HG03442 (cell line): Measurements from ENCODE around the gene VPS39.

ENCODE experiments used
- ATAC-seq: cut with Tn5 transposase; IDR thresholded peaks from one replicate; pipeline ENCODE4 v1.9.1; 2021; ENCODE audit warnings: mild to moderate bottlenecking, moderate library complexity; ENCODE audit not compliant: unreplicated experiment

The VPS39 gene

DNA sequence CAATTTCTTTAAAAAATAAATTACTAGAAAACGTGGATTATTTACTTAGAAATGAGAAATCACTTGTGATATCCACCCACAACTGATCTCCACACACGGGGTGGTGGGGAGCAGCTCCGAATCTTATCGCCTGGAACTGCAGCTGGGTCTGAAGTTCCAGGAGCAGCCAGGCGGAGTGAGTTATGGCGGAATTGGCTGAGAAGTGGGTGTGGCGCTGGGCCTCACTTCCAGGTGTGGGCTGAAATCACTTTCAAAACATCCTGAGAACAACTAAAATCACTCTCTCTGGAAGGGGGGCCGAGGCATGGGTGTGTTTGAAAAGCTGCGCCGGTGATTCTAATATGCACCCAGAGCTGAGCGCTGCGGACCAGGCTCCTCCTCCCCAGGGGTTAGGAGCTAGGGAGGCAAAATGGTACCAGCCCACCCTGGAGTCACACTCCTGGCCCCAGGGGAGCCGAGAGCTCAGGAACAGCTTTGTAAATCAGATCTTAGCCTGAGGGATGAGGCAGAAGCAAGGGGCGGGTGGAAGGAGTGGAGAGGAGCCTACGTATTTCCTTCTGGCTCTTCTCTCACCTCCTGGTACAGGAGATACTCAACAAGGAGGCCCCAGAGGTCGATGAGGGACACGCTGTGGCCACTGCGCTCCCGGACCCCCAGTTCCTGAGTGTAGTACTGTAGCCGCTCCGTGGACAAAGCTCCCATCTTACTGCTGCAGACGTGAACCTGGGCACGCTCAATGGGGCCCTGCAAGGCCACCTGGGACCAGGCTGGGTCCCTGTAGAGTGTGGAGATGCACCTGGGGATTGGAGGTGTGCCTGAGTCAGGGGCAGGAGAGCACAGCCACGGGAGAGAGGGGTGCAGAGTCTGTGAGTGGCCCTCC lies 61.3 kb downstream of the VPS39 start:
- no peak for ATAC-seq

GRCh38 chr15:42145546-42146455 lies 62.3 kb downstream of the VPS39 start:
- no peak for ATAC-seq

GRCh38 chr15:42144841-42145375 lies 63.2 kb downstream of the VPS39 start:
- ATAC-seq: no peak

DNA sequence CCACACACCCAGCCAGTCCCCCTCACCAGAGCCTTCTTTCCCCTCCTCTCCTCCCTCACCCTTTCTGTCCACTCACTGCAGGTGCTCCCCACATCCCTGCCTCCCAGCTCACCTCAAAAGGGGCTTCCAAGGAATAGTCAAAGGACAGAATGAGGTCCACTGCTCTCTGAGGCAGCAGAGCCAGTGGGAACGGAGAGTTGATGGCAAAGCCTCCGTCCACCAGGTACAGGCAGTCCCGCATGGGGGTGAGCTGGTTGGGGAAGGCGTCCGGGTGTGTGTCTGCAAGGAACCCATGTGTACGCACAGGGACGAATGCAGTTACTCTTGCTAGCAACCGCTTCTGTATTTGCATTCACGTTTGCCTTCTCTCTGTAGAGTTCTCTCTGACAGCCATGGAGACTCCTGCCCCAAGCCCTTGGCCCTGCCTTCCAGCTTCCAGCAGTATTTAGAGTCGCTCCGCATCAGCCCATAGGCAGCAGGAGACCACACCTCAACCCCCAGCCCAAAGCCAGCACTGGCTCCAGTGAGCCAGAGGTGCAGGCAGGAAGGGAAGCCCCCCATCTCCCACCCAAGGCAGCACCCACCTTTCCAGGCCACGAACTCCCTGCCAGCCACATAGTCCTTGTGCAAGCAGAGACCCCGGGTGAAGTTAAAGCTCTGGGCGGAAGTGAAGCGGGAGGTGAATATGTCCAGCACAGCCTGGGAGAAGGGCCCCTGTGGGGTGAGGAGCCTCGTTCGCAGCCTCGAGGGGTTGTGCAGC lies 64.1 kb downstream of the VPS39 start:
- ATAC-seq: no peak

DNA sequence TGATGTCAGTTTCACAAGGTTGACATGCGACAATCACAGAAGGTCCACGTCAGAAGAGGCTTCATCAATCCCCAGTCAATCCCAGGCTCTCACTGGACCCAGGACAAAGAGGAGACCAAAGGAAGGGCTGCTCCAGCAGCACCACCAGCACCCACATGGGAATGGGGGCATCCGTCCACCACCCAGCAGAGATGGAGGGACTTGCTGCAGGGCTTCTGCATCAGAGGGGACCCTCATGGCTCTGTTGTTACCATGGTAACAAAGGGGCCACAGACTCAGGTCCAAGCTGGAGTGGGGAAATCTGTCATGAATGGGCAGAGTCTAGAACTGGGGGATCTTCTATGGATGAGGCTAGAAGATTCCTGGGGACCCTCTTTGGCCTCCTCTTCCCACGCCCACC lies 64.7 kb downstream of the VPS39 start:
- ATAC-seq: no peak

GRCh38 chr15:42141795-42142667 lies 66.1 kb downstream of the VPS39 start:
- no peak for ATAC-seq

DNA sequence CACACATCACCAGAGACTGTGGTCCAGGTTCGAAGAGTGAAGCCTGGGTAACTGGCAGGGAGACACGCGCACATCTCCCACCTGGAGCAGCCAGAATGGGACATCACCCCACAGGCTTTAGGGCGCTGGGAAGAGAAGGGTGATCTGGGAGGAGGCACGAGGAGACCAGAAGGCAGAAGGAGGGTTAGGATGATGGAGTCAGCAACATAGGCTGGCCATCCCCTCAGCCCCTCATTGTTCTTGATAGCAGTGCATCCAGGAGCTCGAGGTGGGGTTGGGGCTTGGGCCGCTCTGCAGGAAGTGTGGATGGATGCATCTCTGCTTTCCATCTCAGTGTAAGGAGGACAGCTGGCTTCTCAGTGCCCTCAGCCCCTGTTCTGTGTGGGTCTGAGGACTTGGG lies 66.9 kb downstream of the VPS39 start:
- ATAC-seq: no peak

GRCh38 chr15:42140383-42141070 lies 67.6 kb downstream of the VPS39 start:
- no peak for ATAC-seq

DNA sequence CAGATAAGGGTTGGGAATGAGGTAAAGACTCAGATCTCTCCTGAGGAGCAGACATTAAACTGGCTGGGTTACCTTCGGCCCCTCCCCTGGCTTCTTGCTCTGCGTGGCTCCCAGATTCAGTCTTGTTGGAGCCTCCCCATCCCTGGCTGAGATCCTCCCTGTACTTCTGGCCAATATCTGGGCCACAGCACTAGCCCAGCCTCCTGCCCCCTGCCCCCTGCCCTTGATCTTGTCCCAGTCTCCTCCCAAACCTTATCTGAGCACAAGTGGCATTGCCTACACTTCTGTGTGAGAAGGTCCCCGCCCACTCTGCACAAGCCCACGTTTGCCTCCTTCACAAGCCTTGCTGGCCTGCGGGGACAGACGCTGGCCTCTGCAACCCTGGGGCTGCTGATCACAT lies 68.5 kb downstream of the VPS39 start:
- ATAC-seq: no peak

GRCh38 chr15:42138968-42139386 lies 69.1 kb downstream of the VPS39 start:
- no peak for ATAC-seq

DNA sequence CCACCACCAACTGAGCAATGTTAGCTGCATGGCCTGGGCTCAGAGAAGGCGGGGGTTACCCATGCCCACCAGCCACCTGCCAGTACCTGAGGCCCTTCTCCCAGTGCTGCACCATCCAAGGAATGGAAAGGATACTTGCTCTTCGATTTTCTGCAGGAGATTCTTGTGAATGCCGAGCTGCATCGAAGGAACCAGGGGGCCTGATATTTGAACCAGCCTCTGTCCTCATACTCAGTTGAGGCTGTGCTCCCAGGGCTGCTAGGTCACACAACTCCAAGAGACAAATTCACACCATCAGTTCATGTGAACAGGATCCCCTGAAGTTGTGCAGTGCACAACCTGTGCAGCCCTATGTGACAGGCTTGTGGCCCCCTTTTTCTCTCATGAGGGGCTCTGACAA lies 69.7 kb downstream of the VPS39 start:
- ATAC-seq: no peak

DNA sequence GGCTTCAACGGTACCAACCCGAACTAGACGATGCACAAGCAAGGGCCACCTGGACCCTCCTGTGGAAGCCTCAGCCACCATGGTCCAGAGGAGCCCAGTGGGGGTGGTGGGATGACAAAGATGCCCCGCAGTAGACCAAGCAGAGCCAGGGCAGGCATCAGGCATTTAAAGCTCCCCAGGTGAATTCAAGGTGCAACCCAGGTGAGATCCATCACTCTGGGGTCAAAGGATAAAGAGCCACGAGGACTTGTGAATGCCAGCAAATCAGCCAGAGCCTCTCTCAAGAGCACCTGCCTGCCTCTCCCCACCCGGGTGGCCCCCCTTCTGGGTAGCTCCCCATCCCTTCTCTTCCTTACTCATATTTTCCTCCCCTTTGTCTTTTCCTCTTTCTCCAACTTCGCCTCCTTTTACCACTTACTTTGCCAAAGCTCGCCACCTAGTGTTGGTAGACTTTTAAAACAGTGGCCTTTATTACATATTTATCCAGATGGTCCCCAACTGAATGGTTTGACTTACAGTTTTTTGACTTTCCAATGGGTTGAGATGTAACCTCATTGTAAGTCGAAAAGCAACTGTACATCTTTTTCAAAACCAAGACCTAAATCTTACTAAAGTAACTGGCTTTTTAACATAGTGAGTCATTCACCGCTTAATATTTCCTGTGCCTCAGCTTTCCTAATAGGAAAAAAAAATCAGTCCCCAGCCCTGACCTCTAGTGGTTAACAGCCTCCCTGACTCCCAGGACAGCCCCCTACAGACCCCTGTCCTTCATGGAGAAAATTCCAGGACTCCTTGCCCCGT lies 70.4 kb downstream of the VPS39 start:
- ATAC-seq: no peak

DNA sequence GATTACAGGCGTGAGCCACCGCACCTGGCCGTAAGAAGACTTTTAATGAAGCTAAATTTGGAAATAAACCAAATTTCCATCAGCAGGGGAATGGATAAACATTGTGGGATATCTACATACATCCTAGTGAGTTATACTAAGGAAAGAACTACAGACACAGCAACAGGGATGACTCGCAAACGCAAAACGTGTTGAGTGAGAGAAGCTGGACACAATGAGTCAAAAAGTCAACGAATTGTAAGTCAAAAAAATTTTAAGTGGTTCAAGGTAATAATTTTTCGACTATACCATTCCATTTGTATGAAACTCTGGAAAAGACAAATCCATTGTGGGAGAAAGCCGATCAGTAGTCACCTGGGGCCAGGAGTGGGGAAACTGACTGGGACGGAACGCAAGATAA lies 71.6 kb downstream of the VPS39 start:
- ATAC-seq: no peak

- no peak for ATAC-seq
Observed at GRCh38 chr15:42135351-42135750, 72.8 kb downstream of the VPS39 start.

- ATAC-seq: no peak
Observed at GRCh38 chr15:42134617-42135245, 73.4 kb downstream of the VPS39 start.

DNA sequence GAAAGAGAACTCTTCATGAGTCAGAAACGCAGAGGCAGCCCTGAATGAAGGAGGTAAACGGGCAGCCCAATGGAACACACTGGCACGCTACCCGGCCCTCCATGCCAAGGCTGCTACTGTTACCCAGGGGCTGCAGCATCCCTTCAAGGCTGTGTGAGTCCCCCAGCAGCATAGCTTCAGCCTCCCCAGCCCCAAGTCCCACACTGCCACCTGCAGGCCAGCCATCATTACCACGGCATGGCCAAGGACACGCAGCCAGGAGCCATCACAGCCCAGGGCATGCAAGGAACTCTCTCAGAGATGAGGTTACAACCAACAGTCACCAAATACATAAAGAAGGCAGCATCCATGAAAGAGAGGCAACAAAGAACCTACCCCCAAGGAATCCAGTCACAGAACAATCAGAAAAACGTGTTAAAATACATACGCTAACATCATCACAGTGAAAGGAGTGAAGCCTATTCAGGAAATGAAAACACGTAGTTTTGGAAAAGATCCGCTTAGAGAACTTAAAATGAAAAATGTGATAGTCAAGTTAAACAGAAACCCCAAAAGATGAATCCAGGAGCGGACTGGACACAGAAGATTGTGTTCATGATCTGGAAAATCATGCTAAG lies 74.1 kb downstream of the VPS39 start:
- no peak for ATAC-seq

- ATAC-seq: no peak
Observed at GRCh38 chr15:42133356-42133755, 74.7 kb downstream of the VPS39 start.
